IPS DF 4.7 (cell line): ENCODE results near the gene PKDCC.
"Not testable (repeated sequence)": the region's sequence is repeated elsewhere in the genome, so short reads cannot be mapped to it uniquely, and the experiment has no call there.

Experiments
- DNase-seq: peaks from one replicate; pipeline ENCODE4 v3.0.0-alpha.2; 2013; ENCODE audit warnings: low spot score; ENCODE audit errors: extremely low read depth

The PKDCC gene

GRCh38 chr2:42063431-42064171 is 15.8 kb downstream of the PKDCC start:
- no peak for DNase-seq

- DNase-seq = no peak
Observed at GRCh38 chr2:42064417-42064942, 16.7 kb downstream of the PKDCC start.

- not testable (repeated sequence) for DNase-seq
Observed at GRCh38 chr2:42065753-42066152, 17.9 kb downstream of the PKDCC start.

GRCh38 chr2:42067001-42067400 is 19.2 kb downstream of the PKDCC start:
- DNase-seq = not testable (repeated sequence)

GRCh38 chr2:42067521-42067920 is 19.7 kb downstream of the PKDCC start:
- DNase-seq = no peak

- no peak for DNase-seq
Observed at GRCh38 chr2:42068571-42069178, 20.9 kb downstream of the PKDCC start.

- no peak for DNase-seq
Observed at GRCh38 chr2:42069568-42069967, 21.7 kb downstream of the PKDCC start.

- DNase-seq = no peak
Observed at GRCh38 chr2:42071791-42072190, 24.0 kb downstream of the PKDCC start.

- DNase-seq = no peak
Observed at GRCh38 chr2:42072349-42073118, 24.7 kb downstream of the PKDCC start.

GRCh38 chr2:42073739-42074503 is 26.1 kb downstream of the PKDCC start:
- DNase-seq = no peak

- no peak for DNase-seq
Observed at GRCh38 chr2:42074661-42075060, 26.8 kb downstream of the PKDCC start.

- DNase-seq = no peak
Observed at GRCh38 chr2:42076357-42077225, 28.8 kb downstream of the PKDCC start.

- no peak for DNase-seq
Observed at GRCh38 chr2:42077343-42077742, 29.5 kb downstream of the PKDCC start.

GRCh38 chr2:42079737-42080287 is 32.0 kb downstream of the PKDCC start:
- DNase-seq = no peak

- not testable (repeated sequence) for DNase-seq
Observed at GRCh38 chr2:42081151-42081550, 33.3 kb downstream of the PKDCC start.

GRCh38 chr2:42082016-42082415 is 34.2 kb downstream of the PKDCC start:
- DNase-seq = no peak

GRCh38 chr2:42084231-42084671 is 36.4 kb downstream of the PKDCC start:
- DNase-seq = no peak

- DNase-seq = not testable (repeated sequence)
Observed at GRCh38 chr2:42085070-42085469, 37.2 kb downstream of the PKDCC start.

GRCh38 chr2:42085706-42086487 is 38.1 kb downstream of the PKDCC start:
- no peak for DNase-seq
